GM23338 (cell line): Measurements from ENCODE around the gene CAPN14.

ENCODE experiments used
- CREB1 ChIP-seq: fragments of 250-450 bp; sonication (Bioruptor Pico); IDR thresholded peaks from 2 replicates; pipeline ENCODE4 v1.5.0; 2020; ENCODE audit warnings: low read depth, mild to moderate bottlenecking, moderate library complexity
- CTCF ChIP-seq, 2 experiments: fragments of 200-600 bp in 1 of 2; sonication (generic) in 1 of 2; conservative IDR thresholded peaks; 2 replicates each; pipeline versions ENCODE4 v1.5.1 to v1.6.1; 2016 to 2017; ENCODE audit warnings: antibody characterized with exemption in 2 of 2, low read depth in 2 of 2, mild to moderate bottlenecking in 2 of 2, moderate library complexity in 1 of 2
- ETS1 ChIP-seq: IDR thresholded peaks from 2 replicates; pipeline ENCODE4 v1.6.1; 2016; ENCODE audit warnings: antibody characterized with exemption
- EZH2 ChIP-seq: fragments of 200-600 bp; sonication (generic); IDR thresholded peaks from one replicate; pipeline ENCODE4 v1.8.0; 2017; ENCODE audit warnings: antibody characterized with exemption, mild to moderate bottlenecking, low read depth; ENCODE audit not compliant: unreplicated experiment
- EZH2phosphoT487 ChIP-seq: fragments of 200-600 bp; sonication (generic); IDR thresholded peaks from one replicate; pipeline ENCODE4 v1.8.1; 2018; ENCODE audit warnings: antibody characterized with exemption; ENCODE audit not compliant: unreplicated experiment
- JUNB ChIP-seq: IDR thresholded peaks from one replicate; pipeline ENCODE4 v1.6.1; 2016; ENCODE audit warnings: antibody characterized with exemption; ENCODE audit not compliant: unreplicated experiment
- NANOG ChIP-seq: IDR thresholded peaks from 2 replicates; pipeline ENCODE4 v1.6.1; 2016; ENCODE audit warnings: antibody characterized with exemption, borderline replicate concordance
- POLR2AphosphoS5 ChIP-seq: IDR thresholded peaks from 2 replicates; pipeline ENCODE4 v1.6.1; 2016; ENCODE audit warnings: antibody characterized with exemption, low read depth
- ZNF114 ChIP-seq: fragments of 250-450 bp; sonication (Bioruptor Pico); IDR thresholded peaks from 2 replicates; pipeline ENCODE4 v1.5.0; 2020; ENCODE audit warnings: mild to moderate bottlenecking, moderate library complexity
- ZNF331 ChIP-seq: fragments of 250-450 bp; sonication (Bioruptor Pico); IDR thresholded peaks from 2 replicates; pipeline ENCODE4 v1.5.0; 2020; ENCODE audit warnings: low read depth, mild to moderate bottlenecking, moderate library complexity
- TF ChIP-seq, protein P1 (sequence below): IDR thresholded peaks from one replicate; pipeline ENCODE4 v1.6.1; 2018; ENCODE audit warnings: antibody characterized with exemption; ENCODE audit not compliant: unreplicated experiment

DNA sequence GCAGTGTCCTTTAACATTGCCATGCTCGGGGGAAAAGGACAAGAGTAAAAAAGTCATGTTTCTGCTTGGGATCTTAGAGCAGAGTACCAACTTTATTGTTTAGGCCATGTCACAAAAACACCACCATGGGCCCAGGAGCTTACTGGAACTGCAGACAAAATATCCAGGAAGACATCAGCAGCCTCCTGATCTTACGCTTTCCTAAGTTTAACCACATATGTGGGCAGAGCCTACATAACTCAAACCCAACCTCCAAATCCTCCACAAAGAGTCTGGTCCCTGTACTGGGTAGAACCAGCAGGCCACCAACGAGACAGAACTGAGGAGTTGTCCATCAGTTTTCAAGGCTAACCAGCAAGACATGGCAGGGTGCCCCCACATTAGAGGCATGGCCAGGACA, 89.4 kb downstream of the CAPN14 start:
- TF ChIP-seq CTCF (conservative IDR thresholded peaks at IDR 0.05; ENCODE audit: low read depth in 2 of 2): no peak
- no peak for TF ChIP-seq EZH2phosphoT487
- TF ChIP-seq EZH2: no peak
- TF ChIP-seq POLR2AphosphoS5: no peak
- TF ChIP-seq ETS1: no peak
- no peak for TF ChIP-seq JUNB
- TF ChIP-seq, protein P1, sequence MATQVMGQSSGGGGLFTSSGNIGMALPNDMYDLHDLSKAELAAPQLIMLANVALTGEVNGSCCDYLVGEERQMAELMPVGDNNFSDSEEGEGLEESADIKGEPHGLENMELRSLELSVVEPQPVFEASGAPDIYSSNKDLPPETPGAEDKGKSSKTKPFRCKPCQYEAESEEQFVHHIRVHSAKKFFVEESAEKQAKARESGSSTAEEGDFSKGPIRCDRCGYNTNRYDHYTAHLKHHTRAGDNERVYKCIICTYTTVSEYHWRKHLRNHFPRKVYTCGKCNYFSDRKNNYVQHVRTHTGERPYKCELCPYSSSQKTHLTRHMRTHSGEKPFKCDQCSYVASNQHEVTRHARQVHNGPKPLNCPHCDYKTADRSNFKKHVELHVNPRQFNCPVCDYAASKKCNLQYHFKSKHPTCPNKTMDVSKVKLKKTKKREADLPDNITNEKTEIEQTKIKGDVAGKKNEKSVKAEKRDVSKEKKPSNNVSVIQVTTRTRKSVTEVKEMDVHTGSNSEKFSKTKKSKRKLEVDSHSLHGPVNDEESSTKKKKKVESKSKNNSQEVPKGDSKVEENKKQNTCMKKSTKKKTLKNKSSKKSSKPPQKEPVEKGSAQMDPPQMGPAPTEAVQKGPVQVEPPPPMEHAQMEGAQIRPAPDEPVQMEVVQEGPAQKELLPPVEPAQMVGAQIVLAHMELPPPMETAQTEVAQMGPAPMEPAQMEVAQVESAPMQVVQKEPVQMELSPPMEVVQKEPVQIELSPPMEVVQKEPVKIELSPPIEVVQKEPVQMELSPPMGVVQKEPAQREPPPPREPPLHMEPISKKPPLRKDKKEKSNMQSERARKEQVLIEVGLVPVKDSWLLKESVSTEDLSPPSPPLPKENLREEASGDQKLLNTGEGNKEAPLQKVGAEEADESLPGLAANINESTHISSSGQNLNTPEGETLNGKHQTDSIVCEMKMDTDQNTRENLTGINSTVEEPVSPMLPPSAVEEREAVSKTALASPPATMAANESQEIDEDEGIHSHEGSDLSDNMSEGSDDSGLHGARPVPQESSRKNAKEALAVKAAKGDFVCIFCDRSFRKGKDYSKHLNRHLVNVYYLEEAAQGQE: no peak
- no peak for TF ChIP-seq NANOG
- no peak for TF ChIP-seq ZNF331 (CRISPR knock-in tag)
- no peak for TF ChIP-seq CREB1 (CRISPR knock-in tag)
- no peak for TF ChIP-seq ZNF114 (CRISPR knock-in tag)
